NB4 (cell line): ENCODE results near the gene KATNAL2.
"Not testable (repeated sequence)": the region's sequence is repeated elsewhere in the genome, so short reads cannot be mapped to it uniquely, and the experiment has no call there.

ENCODE experiments used
- DNase-seq: peaks from one replicate; pipeline ENCODE4 v3.0.0; 2010; ENCODE audit warnings: low read depth
- H3K4me3 ChIP-seq: one replicate; pipeline ENCODE4 v1.5.1; 2011; ENCODE audit warnings: mild to moderate bottlenecking, low read depth, low read length, moderate library complexity
- CTCF ChIP-seq: IDR thresholded peaks from one replicate; pipeline ENCODE4 v1.5.1; 2012; ENCODE audit warnings: low read depth, low read length
- MAX ChIP-seq: IDR thresholded peaks from 2 replicates; pipeline ENCODE4 v1.6.1; 2011; ENCODE audit warnings: low read depth, low read length
- MYC ChIP-seq: IDR thresholded peaks from 2 replicates; pipeline ENCODE4 v1.6.1; 2011; ENCODE audit warnings: low read depth, low read length
- POLR2A ChIP-seq: IDR thresholded peaks from 2 replicates; pipeline ENCODE4 v1.6.1; 2011; ENCODE audit warnings: mild to moderate bottlenecking; ENCODE audit not compliant: insufficient read length; ENCODE audit errors: extremely low read depth

Gene KATNAL2

DNA sequence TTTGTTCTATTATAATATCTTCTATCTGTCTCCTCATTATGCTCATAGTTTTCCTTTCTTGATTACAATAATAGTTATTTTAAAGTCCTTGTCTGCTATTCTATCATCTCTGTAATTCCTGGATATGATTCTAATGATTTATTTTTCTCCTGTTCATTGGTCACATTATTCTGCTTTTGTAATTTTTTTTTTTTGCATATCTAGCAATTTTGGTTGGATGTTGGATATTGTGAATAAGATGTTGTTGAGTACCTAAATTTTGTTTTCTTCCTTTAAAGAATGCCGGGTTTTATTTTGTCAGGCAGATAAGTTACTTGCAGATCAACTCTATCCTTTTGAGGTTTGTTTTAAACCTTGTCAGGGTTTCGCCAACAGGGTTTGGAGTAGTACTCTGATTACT lies 25.2 kb downstream of the KATNAL2 start:
- DNase-seq: no peak
- H3K4me3 ChIP-seq: no peak overlapping the region
- TF ChIP-seq CTCF (no peak), POLR2A (no peak), MYC (no peak), MAX (no peak)

DNA sequence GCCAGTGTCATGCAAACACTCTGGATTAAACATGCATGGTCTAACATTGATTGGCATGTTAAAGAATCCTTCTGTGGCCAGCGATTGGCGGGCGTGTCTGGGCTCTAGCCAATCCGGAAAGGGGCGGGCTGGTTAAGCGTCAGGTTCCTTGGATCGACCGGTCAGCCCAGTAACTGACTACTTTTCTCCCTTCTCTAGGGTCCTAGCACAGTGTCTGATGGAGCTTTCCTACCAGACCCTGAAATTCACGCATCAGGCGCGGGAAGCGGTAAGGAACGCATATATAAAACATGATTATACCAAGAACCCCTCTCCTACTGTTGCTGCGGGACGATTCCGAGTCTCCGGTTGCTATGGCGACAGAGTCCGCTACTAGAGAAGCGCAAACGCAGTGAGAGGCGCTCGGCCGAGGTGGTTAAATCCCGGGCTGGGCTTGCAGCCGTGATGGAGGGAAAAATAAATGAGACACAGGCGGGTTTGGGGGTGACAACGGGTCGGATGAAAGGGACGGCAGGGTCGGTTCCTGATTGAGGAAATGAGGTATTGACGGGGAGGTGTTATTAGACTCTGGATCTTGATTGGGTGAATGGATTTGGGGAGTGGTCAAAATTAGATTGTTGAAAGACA lies 29.4 kb downstream of the KATNAL2 start:
- H3K4me3 ChIP-seq: no peak overlapping the region
- TF ChIP-seq POLR2A (no peak), MYC (no peak), MAX (no peak), CTCF (no peak)
- no peak for DNase-seq

GRCh38 chr18:46950064-46950656 lies 32.8 kb downstream of the KATNAL2 start:
- TF ChIP-seq CTCF (peak; percentile 30), MAX (no peak), POLR2A (no peak)
- no peak overlapping the region for H3K4me3 ChIP-seq
- peak; percentile 37 for DNase-seq

GRCh38 chr18:46953195-46953594 lies 35.8 kb downstream of the KATNAL2 start:
- no peak for TF ChIP-seq MAX
- no peak for TF ChIP-seq CTCF
- TF ChIP-seq POLR2A: no peak
- TF ChIP-seq MYC: no peak
- no peak for DNase-seq
- H3K4me3 ChIP-seq: no peak overlapping the region

DNA sequence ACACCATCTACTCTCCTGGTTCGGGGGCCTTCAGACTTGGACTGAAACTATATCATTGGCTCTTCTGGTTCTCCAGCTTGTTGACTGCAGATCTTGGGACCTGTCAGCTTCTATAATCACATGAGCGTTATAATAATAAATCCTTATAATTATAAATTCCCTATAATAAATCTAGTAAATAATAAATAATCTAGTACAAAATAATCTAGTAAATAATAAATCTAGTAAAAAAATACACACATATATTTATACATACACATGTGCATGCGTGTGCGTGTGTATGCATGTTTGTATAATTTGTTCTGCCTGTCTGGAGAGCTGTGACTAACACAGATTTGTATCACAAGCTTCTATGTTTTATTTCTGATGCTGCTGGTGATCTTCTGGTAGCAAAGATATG lies 40.8 kb downstream of the KATNAL2 start:
- TF ChIP-seq POLR2A (no peak), CTCF (no peak), MYC (no peak)
- no peak for DNase-seq
- H3K4me3 ChIP-seq: no peak overlapping the region

DNA sequence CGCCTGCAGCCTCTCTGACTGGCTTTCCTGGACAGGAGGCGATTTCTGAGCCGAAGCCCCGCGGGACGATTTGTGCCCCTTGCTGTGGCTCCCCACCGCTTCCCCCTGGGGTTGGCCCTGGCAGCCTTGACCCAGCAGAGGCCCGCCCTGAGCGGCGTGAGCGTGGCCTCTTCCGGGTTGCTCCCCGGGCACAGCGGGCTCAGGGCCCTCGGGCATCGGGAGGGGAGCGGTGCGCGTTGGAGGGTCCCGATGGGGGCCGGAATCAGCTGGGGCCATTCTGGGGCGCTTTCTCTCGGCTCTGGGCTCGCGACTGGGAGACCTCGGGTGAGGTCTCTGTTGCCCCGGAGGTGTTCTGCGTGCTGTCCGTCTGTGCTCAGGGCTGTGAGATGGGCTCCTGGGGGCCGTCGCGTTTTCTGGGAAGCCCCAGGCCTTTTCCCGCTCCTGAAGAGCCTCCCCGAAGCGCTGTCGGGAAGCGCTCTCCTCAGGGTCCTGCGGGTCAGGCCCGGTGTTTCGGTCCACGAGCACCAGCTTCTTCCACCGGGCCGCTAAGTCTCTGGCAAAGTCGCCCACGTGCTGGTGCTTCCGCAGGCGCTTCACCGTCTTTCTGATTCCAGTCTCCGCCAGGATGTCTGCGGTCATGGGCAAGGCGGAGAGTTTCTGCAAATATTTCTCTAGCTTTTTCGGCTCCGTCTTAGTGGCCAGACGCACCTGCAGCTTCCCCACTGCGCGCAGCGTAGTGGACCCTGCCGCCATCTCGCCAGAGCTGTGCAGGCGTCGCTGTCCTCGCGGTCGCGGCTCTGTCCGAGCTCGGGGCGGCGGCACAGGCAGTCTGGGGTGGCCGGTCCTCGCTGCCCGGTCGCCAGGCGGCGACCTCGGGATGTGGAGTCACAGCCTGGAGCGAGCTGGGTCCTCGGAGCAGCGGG lies 46.5 kb downstream of the KATNAL2 start:
- not testable (repeated sequence) for H3K4me3 ChIP-seq

GRCh38 chr18:46964579-46965293 lies 47.3 kb downstream of the KATNAL2 start:
- peak; percentile 14 for DNase-seq
- H3K4me3 ChIP-seq: not testable (repeated sequence)

More for the DNA sequence above, 46.5 kb downstream of the KATNAL2 start:
- not testable (repeated sequence) for DNase-seq

GRCh38 chr18:46966266-46966665 lies 48.9 kb downstream of the KATNAL2 start:
- not testable (repeated sequence) for DNase-seq, H3K4me3 ChIP-seq

- H3K4me3 ChIP-seq: not testable (repeated sequence)
Measured at GRCh38 chr18:46969551-46969950, 52.1 kb downstream of the KATNAL2 start.

More at GRCh38 chr18:46969551-46969950, 52.1 kb downstream of the KATNAL2 start:
- not testable (repeated sequence) for DNase-seq
